ENCODE data around the gene KASH5.
"Not testable (repeated sequence)": the region's sequence is repeated elsewhere in the genome, so short reads cannot be mapped to it uniquely, and the experiment has no call there.

Gene KASH5

GRCh38 chr19:49363268-49364082 lies 24.6 kb upstream of the KASH5 start, which contains the start of gene DKKL1:
TSS of gene DKKL1 (plus strand) at chr19:49363877. CDS start at chr19:49363999, 122 bp downstream.
- no peak within 1 kb of the TSS for H3K27ac ChIP-seq (ENCODE audit: low read length)
- H3K9me3 ChIP-seq (ENCODE audit: control insufficient read depth, low read depth, low read length), result no peaks in the 10 kb centered on the region
- peaks cover 10% of the 10 kb centered on the region for H3K36me3 ChIP-seq (ENCODE audit: control insufficient read depth, low read depth, low read length)
- H3K9ac ChIP-seq (ENCODE audit: low read length), result peak within 1 kb of the TSS; percentile 100
- H3K4me3 ChIP-seq (ENCODE audit: low read length), result peak within 1 kb of the TSS; percentile 95
- no peaks in the 10 kb centered on the region for H3K27me3 ChIP-seq (ENCODE audit: control insufficient read depth, insufficient read depth, low read length)
- H3K4me1 ChIP-seq (ENCODE audit: control insufficient read depth, low read depth, low read length), result no peaks in the 10 kb centered on the region

DNA sequence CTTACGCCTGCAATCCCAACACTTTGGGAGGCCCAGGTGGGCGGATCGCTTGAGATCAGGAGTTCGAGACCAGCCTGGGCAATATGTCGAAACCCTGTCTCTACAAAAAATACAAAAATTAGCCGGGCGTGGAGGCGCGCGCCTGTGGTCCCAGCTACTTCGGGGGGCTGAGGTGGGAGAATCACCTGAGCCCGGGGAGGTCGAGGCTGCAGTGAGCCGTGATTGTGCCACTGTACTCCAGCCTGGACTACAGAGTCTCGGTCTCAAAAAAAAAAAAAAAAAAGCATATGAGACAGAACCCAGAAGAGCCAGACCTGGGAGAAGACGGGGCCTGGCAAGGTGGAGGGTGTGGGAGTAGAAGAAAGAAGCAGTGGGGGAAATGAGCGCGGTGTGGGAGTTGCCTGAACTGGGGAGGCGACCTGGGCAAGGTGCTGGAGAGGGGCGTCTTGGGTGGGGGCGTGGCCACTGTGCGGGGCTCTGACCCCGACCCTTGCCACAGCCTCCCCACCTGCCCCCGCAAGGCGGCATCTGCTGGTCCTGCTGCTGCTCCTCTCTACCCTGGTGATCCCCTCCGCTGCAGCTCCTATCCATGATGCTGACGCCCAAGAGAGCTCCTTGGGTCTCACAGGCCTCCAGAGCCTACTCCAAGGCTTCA lies 23.8 kb upstream of the KASH5 start:
- Histone ChIP-seq H3K36me3 (ENCODE audit: control insufficient read depth, low read depth, low read length) (peaks cover 5% of the 10 kb centered on the region), H3K27ac (ENCODE audit: low read length) (no peak overlapping the region), H3K27me3 (ENCODE audit: control insufficient read depth, insufficient read depth, low read length) (no peaks in the 10 kb centered on the region), H3K9me3 (ENCODE audit: control insufficient read depth, low read depth, low read length) (no peaks in the 10 kb centered on the region), H3K4me1 (ENCODE audit: control insufficient read depth, low read depth, low read length) (no peaks in the 10 kb centered on the region), H3K4me3 (ENCODE audit: low read length) (peak overlapping the region; percentile 37), H3K9ac (ENCODE audit: low read length) (peak overlapping the region; percentile 22)

- Histone ChIP-seq H3K27me3 (ENCODE audit: control insufficient read depth, insufficient read depth, low read length) (no peaks in the 10 kb centered on the region), H3K9ac (ENCODE audit: low read length) (no peak overlapping the region), H3K36me3 (ENCODE audit: control insufficient read depth, low read depth, low read length) (no peaks in the 10 kb centered on the region), H3K27ac (ENCODE audit: low read length) (no peak overlapping the region), H3K9me3 (ENCODE audit: control insufficient read depth, low read depth, low read length) (no peaks in the 10 kb centered on the region), H3K4me1 (ENCODE audit: control insufficient read depth, low read depth, low read length) (no peaks in the 10 kb centered on the region), H3K4me3 (ENCODE audit: low read length) (no peak overlapping the region)
Measured at GRCh38 chr19:49366110-49366509, 21.9 kb upstream of the KASH5 start.

DNA sequence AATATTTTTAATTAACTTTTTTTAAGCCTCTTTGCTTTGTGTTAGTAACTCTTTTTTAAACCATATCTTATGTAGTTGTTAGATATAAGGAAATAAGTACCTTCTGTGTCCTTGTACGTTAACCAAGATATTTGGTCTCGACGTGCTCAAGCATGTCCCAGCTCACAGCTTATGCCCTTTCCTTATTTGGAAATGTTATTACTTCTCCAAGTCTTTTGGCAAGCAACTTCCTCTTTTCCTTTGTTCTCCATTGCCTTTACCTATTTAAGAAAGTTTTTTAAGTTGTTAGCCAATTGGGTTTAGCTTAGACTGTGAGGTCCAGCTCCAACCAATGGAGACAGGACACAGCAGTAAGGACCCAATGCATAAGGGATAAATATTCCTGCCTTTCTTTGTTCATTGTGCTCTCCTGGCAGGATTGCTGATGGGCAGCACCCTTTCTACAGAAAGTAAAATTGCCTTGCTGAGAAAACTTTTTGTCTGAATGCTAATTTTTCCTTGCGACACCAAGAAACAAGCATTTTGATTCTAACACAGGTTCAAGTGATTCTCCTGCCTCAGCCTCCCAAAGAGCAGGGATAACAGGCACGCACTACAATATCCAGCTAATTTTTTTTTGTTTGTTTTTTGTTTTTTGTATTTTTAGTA lies 19.2 kb upstream of the KASH5 start:
- Histone ChIP-seq H3K9me3 (ENCODE audit: control insufficient read depth, low read depth, low read length) (no peaks in the 10 kb centered on the region), H3K9ac (ENCODE audit: low read length) (no peak overlapping the region), H3K4me1 (ENCODE audit: control insufficient read depth, low read depth, low read length) (peaks cover 3% of the 10 kb centered on the region), H3K27ac (ENCODE audit: low read length) (no peak overlapping the region), H3K27me3 (ENCODE audit: control insufficient read depth, insufficient read depth, low read length) (no peaks in the 10 kb centered on the region), H3K36me3 (ENCODE audit: control insufficient read depth, low read depth, low read length) (no peaks in the 10 kb centered on the region), H3K4me3 (ENCODE audit: low read length) (no peak overlapping the region)

DNA sequence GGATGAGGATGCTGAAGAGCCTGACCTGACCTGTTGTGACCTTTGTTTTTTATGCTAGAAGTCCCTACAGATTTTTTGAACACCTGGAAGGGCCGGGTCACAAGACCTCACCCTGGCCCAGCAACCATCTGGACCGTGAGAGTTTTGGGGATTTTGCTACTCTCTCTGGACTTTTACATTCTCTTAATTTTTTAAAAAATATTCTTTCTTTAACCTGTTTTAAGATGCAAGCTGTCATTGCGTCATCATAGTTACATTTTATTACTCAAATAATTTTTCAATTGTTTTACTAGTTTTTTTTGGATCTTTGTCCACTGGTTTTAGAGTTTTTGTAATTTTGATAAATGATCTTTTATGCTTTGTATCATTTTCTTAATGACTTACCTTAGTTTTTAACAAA lies 16.9 kb upstream of the KASH5 start:
- Histone ChIP-seq H3K9me3 (ENCODE audit: control insufficient read depth, low read depth, low read length) (no peaks in the 10 kb centered on the region), H3K27ac (ENCODE audit: low read length) (no peak overlapping the region), H3K4me3 (ENCODE audit: low read length) (no peak overlapping the region), H3K4me1 (ENCODE audit: control insufficient read depth, low read depth, low read length) (peaks cover 3% of the 10 kb centered on the region), H3K27me3 (ENCODE audit: control insufficient read depth, insufficient read depth, low read length) (no peaks in the 10 kb centered on the region), H3K9ac (ENCODE audit: low read length) (no peak overlapping the region), H3K36me3 (ENCODE audit: control insufficient read depth, low read depth, low read length) (no peaks in the 10 kb centered on the region)

DNA sequence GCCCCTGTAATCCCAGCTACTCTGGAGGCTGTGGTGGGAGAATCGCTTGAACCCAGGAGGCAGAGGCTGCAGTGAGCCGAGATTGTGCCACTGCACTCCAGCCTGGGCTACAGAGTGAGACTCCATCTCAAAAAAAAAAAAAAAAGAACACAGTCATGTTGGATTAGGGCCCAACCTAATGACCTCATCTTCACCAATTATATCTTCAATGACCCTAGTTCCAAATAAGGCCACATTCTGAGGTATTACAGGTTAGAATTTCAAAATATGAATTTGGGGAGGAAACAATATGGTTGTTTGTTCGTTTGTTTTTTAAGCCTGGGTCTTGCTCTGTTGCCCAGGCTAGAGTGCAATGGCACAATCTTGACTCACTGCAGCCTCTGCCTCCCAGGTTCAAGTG lies 14.9 kb upstream of the KASH5 start:
- not testable (repeated sequence) for H3K27ac ChIP-seq (ENCODE audit: low read length); H3K36me3 ChIP-seq (ENCODE audit: control insufficient read depth, low read depth, low read length); H3K27me3 ChIP-seq (ENCODE audit: control insufficient read depth, insufficient read depth, low read length); H3K9ac ChIP-seq (ENCODE audit: low read length); H3K9me3 ChIP-seq (ENCODE audit: control insufficient read depth, low read depth, low read length); H3K4me1 ChIP-seq (ENCODE audit: control insufficient read depth, low read depth, low read length); H3K4me3 ChIP-seq (ENCODE audit: low read length)

DNA sequence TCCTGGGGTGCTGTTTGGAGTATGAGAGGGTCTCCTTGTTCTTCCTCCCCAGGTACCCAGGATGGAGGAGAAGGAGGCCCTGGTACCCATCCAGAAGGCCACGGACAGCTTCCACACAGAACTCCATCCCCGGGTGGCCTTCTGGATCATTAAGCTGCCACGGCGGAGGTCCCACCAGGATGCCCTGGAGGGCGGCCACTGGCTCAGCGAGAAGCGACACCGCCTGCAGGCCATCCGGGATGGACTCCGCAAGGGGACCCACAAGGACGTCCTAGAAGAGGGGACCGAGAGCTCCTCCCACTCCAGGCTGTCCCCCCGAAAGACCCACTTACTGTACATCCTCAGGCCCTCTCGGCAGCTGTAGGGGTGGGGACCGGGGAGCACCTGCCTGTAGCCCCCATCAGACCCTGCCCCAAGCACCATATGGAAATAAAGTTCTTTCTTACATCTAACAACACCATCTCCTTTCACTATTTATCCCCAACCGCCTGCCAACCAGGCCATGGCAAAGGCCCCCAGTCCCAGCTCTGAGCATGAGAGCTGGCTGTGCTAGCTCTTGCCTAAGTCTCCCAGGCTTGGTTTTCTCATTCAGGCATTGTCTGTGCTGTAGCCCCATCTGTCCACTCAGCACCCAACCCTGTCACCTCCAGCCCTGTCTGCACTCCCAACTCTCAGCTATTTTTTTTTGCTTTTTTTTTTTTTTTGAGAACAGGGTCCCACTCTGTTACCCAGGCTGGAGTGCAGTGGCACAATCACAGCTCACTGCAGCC lies 13.2 kb upstream of the KASH5 start:
- Histone ChIP-seq H3K27me3 (ENCODE audit: control insufficient read depth, insufficient read depth, low read length) (no peaks in the 10 kb centered on the region), H3K9ac (ENCODE audit: low read length) (no peak overlapping the region), H3K27ac (ENCODE audit: low read length) (no peak overlapping the region), H3K36me3 (ENCODE audit: control insufficient read depth, low read depth, low read length) (no peaks in the 10 kb centered on the region), H3K9me3 (ENCODE audit: control insufficient read depth, low read depth, low read length) (no peaks in the 10 kb centered on the region), H3K4me1 (ENCODE audit: control insufficient read depth, low read depth, low read length) (peaks cover 3% of the 10 kb centered on the region), H3K4me3 (ENCODE audit: low read length) (no peak overlapping the region)

- Histone ChIP-seq H3K27me3 (ENCODE audit: control insufficient read depth, insufficient read depth, low read length) (no peaks in the 10 kb centered on the region), H3K36me3 (ENCODE audit: control insufficient read depth, low read depth, low read length) (no peaks in the 10 kb centered on the region), H3K9me3 (ENCODE audit: control insufficient read depth, low read depth, low read length) (no peaks in the 10 kb centered on the region), H3K9ac (ENCODE audit: low read length) (no peak overlapping the region), H3K4me3 (ENCODE audit: low read length) (no peak overlapping the region), H3K27ac (ENCODE audit: low read length) (no peak overlapping the region), H3K4me1 (ENCODE audit: control insufficient read depth, low read depth, low read length) (peaks cover 3% of the 10 kb centered on the region)
Measured at GRCh38 chr19:49378512-49378911, 9.5 kb upstream of the KASH5 start.

DNA sequence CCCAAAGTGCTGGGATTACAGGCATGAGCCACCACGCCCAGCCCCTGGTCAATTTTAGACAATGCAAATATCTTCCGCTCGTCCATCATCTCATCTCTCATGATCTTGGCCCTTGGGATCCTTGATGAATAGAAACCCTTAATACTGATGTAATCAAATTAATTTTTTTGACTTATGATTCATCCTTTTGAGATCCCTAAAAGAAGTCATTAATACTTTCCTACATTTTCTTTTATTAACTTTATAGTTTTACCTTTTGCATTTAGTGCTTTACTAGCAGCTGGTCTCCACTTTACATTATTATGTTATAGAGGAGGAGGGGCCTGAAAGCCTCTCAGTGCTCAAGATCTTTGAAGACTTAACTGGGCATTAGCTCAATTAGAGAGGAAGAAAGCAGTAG lies 7.7 kb upstream of the KASH5 start:
- Histone ChIP-seq H3K9me3 (ENCODE audit: control insufficient read depth, low read depth, low read length) (no peaks in the 10 kb centered on the region), H3K36me3 (ENCODE audit: control insufficient read depth, low read depth, low read length) (no peaks in the 10 kb centered on the region), H3K27ac (ENCODE audit: low read length) (no peak overlapping the region)

DNA sequence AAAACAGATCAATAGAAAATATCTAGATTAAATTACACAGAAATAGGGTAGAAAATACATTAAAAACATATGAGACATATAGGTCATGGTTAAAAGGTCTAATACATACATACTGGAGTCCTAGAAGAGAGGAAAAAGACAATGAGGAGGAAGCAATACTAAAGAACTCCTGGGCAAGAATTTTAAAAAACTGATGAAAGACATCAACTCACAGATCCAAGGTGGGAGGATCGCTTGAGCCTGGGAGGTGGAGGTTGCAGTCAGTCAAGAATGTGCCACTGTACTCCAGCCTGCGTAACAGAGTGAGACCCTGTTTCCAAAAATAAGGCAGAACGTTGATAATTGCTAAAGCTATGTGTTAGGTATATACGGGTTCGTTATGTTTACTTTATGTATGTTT lies 5.4 kb upstream of the KASH5 start:
- H3K27me3 ChIP-seq (ENCODE audit: control insufficient read depth, insufficient read depth, low read length), result no peaks in the 10 kb centered on the region
- no peaks in the 10 kb centered on the region for H3K9me3 ChIP-seq (ENCODE audit: control insufficient read depth, low read depth, low read length)
- no peak overlapping the region for H3K27ac ChIP-seq (ENCODE audit: low read length)
- no peaks in the 10 kb centered on the region for H3K4me1 ChIP-seq (ENCODE audit: control insufficient read depth, low read depth, low read length)
- H3K36me3 ChIP-seq (ENCODE audit: control insufficient read depth, low read depth, low read length), result no peaks in the 10 kb centered on the region
- no peak overlapping the region for H3K4me3 ChIP-seq (ENCODE audit: low read length)
- no peak overlapping the region for H3K9ac ChIP-seq (ENCODE audit: low read length)

More for the DNA sequence above, 7.7 kb upstream of the KASH5 start:
- H3K9ac ChIP-seq (ENCODE audit: low read length), result no peak overlapping the region
- H3K27me3 ChIP-seq (ENCODE audit: control insufficient read depth, insufficient read depth, low read length), result no peaks in the 10 kb centered on the region
- no peak overlapping the region for H3K4me3 ChIP-seq (ENCODE audit: low read length)
- no peaks in the 10 kb centered on the region for H3K4me1 ChIP-seq (ENCODE audit: control insufficient read depth, low read depth, low read length)

DNA sequence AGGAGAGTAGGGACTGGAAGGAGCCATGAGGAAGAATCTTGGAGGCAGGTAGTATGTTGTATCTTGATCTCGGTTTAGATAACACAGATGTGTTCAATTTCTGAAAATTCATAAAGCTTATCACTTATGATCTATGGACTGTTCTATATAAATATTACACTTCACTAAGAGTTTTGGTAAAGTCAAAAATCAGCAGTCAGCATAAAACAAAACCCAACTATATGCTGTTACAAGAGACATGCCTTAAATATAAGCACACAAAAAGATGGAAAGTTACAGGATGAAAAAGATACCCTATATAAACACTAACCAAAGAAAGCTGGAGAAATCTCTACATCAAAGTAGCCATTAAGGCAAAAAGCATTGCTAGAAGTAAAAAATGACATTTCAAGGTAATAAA lies 4.5 kb upstream of the KASH5 start:
- Histone ChIP-seq H3K36me3 (ENCODE audit: control insufficient read depth, low read depth, low read length) (no peaks in the 10 kb centered on the region), H3K27me3 (ENCODE audit: control insufficient read depth, insufficient read depth, low read length) (no peaks in the 10 kb centered on the region), H3K9me3 (ENCODE audit: control insufficient read depth, low read depth, low read length) (no peaks in the 10 kb centered on the region), H3K4me1 (ENCODE audit: control insufficient read depth, low read depth, low read length) (no peaks in the 10 kb centered on the region), H3K9ac (ENCODE audit: low read length) (no peak overlapping the region), H3K4me3 (ENCODE audit: low read length) (no peak overlapping the region), H3K27ac (ENCODE audit: low read length) (no peak overlapping the region)

Data from iPS-18a (cell line).